ENCODE data around the gene SCARB1.

DNA sequence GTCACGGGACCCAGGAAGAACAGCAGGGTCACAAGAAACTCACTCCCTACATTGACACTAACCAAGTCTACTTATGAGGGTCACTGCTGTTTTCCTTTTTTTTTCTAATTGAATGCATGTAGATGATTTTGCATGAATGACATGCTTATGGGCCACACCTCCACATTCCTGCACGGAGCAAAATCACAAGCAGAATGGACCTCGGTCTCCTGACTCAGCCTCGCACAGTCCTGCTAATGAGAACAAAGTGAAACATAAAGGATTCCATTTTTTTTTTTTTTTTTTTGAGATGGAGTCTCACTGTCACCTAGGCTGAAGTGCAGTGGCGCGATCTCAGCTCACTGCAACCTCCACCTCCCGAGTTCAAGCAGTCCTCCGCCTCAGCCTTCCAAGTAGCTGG is 12.3 kb downstream of the SCARB1 start:
- TF ChIP-seq, protein P1, sequence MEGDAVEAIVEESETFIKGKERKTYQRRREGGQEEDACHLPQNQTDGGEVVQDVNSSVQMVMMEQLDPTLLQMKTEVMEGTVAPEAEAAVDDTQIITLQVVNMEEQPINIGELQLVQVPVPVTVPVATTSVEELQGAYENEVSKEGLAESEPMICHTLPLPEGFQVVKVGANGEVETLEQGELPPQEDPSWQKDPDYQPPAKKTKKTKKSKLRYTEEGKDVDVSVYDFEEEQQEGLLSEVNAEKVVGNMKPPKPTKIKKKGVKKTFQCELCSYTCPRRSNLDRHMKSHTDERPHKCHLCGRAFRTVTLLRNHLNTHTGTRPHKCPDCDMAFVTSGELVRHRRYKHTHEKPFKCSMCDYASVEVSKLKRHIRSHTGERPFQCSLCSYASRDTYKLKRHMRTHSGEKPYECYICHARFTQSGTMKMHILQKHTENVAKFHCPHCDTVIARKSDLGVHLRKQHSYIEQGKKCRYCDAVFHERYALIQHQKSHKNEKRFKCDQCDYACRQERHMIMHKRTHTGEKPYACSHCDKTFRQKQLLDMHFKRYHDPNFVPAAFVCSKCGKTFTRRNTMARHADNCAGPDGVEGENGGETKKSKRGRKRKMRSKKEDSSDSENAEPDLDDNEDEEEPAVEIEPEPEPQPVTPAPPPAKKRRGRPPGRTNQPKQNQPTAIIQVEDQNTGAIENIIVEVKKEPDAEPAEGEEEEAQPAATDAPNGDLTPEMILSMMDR (IDR thresholded peaks at IDR 0.05) = no peak
- TF ChIP-seq ZFX (IDR thresholded peaks at IDR 0.05; ENCODE audit: borderline replicate concordance) = no peak

Measured in 22Rv1 (cell line).